ENCODE data around the gene LBH. TPM values are rescaled to one million over a fixed set of nuclear protein-coding genes. Genes with fewer than 3 reads are reported as not detected.

Gene LBH
- total RNA-seq, 1 donor from 2014 or later = 83.7 TPM

GRCh38 chr2:30282721-30283120, 51.4 kb downstream of the LBH start:
- H3K36me3 ChIP-seq (ENCODE audit: control insufficient read depth, insufficient read depth, low read length) = no peaks in the 10 kb centered on the region
- no peak overlapping the region for H3K4me3 ChIP-seq (ENCODE audit: low read depth, low read length)
- H3K27me3 ChIP-seq (ENCODE audit: control insufficient read depth, insufficient read depth, low read length) = no peaks in the 10 kb centered on the region
- no peak for DNase-seq (ENCODE audit: low read depth)
- TF ChIP-seq CTCF (IDR thresholded peaks at IDR 0.05; ENCODE audit: insufficient read depth, low read length, poor library complexity, severe bottlenecking) = no peak

- H3K4me3 ChIP-seq (ENCODE audit: low read depth, low read length) = no peak overlapping the region
- H3K27me3 ChIP-seq (ENCODE audit: control insufficient read depth, insufficient read depth, low read length) = no peaks in the 10 kb centered on the region
- DNase-seq (ENCODE audit: low read depth) = no peak
- no peaks in the 10 kb centered on the region for H3K36me3 ChIP-seq (ENCODE audit: control insufficient read depth, insufficient read depth, low read length)
- TF ChIP-seq CTCF (IDR thresholded peaks at IDR 0.05; ENCODE audit: insufficient read depth, low read length, poor library complexity, severe bottlenecking) = no peak
Measured at GRCh38 chr2:30283931-30284565, 52.7 kb downstream of the LBH start.

GRCh38 chr2:30285758-30286157, 54.4 kb downstream of the LBH start:
- DNase-seq (ENCODE audit: low read depth) = no peak
- no peak for TF ChIP-seq CTCF (IDR thresholded peaks at IDR 0.05; ENCODE audit: insufficient read depth, low read length, poor library complexity, severe bottlenecking)
- H3K27me3 ChIP-seq (ENCODE audit: control insufficient read depth, insufficient read depth, low read length) = no peaks in the 10 kb centered on the region
- H3K36me3 ChIP-seq (ENCODE audit: control insufficient read depth, insufficient read depth, low read length) = no peaks in the 10 kb centered on the region
- H3K4me3 ChIP-seq (ENCODE audit: low read depth, low read length) = no peak overlapping the region

GRCh38 chr2:30287190-30287840, 56.0 kb downstream of the LBH start:
- H3K4me3 ChIP-seq (ENCODE audit: low read depth, low read length) = no peak overlapping the region
- DNase-seq (ENCODE audit: low read depth) = no peak
- no peaks in the 10 kb centered on the region for H3K27me3 ChIP-seq (ENCODE audit: control insufficient read depth, insufficient read depth, low read length)
- TF ChIP-seq CTCF (IDR thresholded peaks at IDR 0.05; ENCODE audit: insufficient read depth, low read length, poor library complexity, severe bottlenecking) = no peak
- H3K36me3 ChIP-seq (ENCODE audit: control insufficient read depth, insufficient read depth, low read length) = no peaks in the 10 kb centered on the region

- DNase-seq (ENCODE audit: low read depth) = no peak
- TF ChIP-seq CTCF (IDR thresholded peaks at IDR 0.05; ENCODE audit: insufficient read depth, low read length, poor library complexity, severe bottlenecking) = no peak
- Histone ChIP-seq H3K27me3 (ENCODE audit: control insufficient read depth, insufficient read depth, low read length) (no peaks in the 10 kb centered on the region), H3K36me3 (ENCODE audit: control insufficient read depth, insufficient read depth, low read length) (no peaks in the 10 kb centered on the region), H3K4me3 (ENCODE audit: low read depth, low read length) (no peak overlapping the region)
Measured at GRCh38 chr2:30287857-30288513, 56.7 kb downstream of the LBH start.
